ENCODE results near the gene ERMARD.

DNA sequence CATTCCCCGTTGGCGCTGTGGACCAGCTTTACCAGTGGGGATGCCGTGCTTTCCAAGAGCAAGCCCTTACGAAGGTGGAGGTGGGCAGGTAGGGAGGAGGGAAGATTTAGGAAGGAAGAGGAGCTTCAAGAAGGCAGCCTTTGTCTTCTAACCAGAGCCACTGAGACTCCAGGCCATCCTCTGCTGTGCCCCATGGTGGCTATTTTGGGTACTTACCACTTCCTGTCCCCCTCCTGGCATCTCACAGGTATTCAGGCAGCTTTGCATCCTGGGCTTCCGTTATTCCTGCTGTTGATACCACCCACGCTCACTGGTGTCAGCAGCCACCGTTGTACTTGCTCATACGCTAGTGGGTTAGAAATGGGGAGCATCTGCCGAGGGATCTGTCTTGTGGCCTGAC lies 22.9 kb downstream of the ERMARD start:
- TF ChIP-seq, protein P1, sequence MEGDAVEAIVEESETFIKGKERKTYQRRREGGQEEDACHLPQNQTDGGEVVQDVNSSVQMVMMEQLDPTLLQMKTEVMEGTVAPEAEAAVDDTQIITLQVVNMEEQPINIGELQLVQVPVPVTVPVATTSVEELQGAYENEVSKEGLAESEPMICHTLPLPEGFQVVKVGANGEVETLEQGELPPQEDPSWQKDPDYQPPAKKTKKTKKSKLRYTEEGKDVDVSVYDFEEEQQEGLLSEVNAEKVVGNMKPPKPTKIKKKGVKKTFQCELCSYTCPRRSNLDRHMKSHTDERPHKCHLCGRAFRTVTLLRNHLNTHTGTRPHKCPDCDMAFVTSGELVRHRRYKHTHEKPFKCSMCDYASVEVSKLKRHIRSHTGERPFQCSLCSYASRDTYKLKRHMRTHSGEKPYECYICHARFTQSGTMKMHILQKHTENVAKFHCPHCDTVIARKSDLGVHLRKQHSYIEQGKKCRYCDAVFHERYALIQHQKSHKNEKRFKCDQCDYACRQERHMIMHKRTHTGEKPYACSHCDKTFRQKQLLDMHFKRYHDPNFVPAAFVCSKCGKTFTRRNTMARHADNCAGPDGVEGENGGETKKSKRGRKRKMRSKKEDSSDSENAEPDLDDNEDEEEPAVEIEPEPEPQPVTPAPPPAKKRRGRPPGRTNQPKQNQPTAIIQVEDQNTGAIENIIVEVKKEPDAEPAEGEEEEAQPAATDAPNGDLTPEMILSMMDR (IDR thresholded peaks at IDR 0.05), result no peak
- TF ChIP-seq POLR2A (IDR thresholded peaks at IDR 0.05), result no peak
